NCI-H748 treated with DMSO at 0.1 percent for 48 hours (cell line): Measurements from ENCODE around the gene DYRK3.

Experiments used
- DNase-seq: peaks from one replicate; lab custom pipeline; 2025; lab: John Stamatoyannopoulos, UW

DYRK3 gene

DNA sequence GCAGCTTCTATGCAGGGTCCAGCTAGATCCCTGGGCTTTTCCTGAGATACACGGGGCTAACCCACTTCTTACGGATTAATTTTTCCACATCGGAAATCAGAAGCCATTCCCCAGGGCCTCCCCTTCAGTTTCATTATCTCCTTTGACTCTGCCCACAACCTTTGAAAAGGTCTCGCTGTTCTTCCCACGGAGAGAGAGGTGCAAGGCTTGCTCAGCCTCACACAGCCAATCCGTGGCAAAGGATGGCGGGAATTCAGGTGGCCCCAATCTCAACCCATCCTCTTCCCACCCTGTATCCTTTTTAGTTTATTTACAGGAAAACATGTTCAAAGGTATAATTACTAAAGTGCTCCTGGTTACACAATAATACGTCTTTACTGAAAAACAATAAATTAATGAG, 48.7 kb downstream of the DYRK3 start:
- DNase-seq = no peak

DNA sequence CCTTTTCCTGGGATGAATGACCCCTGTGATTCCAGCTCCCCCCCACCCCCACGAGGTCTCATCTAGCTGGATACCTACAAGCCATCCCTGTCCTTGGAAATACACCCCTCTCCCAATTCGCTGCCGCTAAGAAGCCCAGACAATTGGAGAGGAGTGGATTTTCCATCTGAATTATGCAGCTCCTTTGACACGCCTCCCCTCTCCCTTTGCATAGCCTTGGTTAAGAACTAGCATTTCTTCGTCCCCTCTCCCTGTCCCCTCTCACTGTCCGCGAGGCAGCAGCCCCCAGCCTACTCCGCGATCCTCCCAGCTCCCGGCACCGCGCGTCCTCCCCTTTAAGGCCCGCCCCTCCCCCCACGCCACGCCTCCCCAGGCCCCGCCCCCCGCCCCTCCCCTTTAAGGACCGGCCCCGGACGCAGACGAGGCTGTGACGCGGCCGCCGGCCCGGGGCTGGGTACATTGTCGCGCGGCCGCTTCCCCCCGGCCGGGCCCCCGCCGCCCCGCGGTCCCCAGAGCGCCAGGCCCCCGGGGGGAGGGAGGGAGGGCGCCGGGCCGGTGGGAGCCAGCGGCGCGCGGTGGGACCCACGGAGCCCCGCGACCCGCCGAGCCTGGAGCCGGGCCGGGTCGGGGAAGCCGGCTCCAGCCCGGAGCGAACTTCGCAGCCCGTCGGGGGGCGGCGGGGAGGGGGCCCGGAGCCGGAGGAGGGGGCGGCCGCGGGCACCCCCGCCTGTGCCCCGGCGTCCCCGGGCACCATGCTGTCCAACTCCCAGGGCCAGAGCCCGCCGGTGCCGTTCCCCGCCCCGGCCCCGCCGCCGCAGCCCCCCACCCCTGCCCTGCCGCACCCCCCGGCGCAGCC, 49.4 kb downstream of the DYRK3 start, which contains the start of gene MAPKAPK2:
MAPKAPK2 (plus strand) TSS at position 428 of the 856 bp plus-strand sequence; CDS start at position 753, 325 bp downstream.
- DNase-seq = peak; percentile 20

DNA sequence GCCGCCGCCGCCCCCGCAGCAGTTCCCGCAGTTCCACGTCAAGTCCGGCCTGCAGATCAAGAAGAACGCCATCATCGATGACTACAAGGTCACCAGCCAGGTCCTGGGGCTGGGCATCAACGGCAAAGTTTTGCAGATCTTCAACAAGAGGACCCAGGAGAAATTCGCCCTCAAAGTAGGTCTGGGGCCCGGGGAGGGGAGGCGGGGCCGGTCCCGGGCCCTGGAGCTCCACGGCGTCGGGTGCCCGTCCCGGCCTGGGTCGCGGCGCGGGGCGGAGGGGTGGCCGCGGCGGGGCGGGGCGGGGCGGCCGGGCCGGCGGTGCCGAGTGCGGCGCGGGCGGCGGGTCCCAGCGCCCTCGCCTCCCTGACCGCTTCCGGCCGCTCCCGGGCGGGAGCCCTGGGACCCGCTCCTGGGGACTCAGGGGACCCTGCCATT, 50.0 kb downstream of the DYRK3 start:
- DNase-seq = no peak

DNA sequence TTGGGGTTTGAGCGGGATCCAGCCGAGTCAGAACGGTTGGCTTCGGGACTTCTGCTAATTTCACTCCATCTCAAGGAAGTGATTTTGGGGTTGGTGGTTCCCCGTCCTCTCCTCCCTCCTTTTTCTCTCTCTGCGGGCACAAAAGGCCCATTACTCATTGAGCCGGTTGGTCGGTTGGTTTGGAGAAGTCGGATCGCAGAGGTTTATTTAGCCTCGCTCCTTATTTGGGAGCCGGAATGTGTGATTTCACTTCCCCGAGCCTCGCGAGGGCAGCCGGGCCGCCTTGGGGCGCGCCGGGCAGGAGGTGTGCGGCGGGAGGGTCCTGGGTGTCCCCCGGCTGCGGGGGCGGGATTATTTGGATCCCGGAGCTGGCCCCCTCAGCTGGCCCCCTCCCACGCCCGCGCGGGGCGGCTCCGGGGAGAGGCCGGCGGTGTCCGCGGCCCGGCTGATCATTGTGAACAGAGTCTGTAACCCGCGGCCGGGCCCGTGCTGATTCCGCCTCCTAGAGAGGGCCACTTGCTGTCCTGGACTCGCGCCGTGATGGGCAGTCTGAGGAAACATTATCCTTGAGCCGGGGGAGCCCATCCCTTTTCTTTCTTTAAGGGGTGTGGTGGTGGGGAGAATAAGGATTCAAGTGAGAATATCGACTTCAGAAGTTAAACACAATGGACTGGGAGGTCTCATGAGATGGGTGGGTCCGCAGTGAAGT, 50.6 kb downstream of the DYRK3 start:
- DNase-seq = no peak

DNA sequence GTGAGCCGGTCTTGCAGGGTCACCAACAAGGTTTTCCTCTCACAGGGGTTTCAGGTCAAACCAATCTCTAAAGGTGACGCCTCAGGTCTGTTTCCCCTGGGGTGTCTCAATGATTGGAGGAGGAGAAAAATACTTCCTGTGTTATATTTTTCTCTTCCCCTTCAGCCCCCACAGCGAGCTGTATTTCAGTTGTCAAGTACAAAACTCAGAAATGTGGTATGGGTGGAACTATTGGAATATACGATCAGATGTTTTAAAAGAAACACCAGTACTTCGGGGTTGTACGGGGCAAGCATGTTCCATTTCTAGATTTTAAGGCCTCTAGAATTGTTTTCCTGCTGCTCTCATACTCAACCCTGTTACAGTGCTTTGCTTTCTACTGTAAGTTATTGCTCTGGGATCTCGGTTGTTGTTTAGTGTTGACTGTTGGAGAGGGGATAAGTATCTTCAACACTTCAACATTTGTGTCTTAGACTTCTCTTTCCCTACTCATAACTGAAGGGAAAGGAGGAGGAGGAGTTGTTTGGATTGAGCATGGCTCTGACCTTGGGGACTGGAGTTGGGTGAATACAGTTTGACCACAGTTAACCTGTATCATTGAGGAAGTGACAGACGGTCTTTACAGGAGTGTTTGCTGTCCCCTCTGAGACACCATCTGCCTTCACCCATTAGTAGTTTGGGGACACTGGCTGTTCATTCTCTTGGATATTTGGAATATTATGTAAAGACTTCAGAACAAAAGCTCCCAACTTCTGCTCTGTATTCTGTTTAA, 51.3 kb downstream of the DYRK3 start:
- DNase-seq = no peak

DNA sequence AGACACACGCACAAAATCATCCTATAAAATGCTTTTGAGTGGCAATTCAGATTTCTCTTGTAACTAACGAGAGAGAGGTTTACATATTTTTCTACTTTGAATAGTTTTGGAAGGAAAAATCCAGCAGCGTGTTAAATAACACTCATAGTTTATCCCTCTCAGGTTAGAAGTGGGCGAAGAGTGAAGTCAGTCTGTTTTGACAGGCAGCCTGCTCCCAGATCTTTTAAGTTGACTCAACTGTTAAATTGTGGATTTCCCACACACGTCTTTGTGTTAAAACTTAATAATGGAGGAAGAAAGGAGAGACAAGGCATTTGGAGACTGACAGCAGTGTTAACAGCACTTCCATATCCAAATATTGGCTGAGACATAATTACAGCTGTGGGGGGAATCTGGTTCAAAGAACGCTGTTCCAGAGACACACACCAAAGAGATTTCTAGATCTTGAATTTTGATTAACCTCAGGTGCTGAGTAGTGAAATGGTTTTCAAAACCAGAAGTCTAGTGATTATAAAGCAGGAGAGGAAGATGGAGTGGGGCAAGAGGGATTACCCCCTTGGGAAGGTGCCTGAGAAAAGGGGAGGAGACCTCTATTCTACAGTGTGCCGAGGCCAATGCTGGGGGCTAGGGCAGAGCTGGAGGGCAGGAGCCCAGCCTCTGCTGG, 52.0 kb downstream of the DYRK3 start:
- DNase-seq = no peak

DNA sequence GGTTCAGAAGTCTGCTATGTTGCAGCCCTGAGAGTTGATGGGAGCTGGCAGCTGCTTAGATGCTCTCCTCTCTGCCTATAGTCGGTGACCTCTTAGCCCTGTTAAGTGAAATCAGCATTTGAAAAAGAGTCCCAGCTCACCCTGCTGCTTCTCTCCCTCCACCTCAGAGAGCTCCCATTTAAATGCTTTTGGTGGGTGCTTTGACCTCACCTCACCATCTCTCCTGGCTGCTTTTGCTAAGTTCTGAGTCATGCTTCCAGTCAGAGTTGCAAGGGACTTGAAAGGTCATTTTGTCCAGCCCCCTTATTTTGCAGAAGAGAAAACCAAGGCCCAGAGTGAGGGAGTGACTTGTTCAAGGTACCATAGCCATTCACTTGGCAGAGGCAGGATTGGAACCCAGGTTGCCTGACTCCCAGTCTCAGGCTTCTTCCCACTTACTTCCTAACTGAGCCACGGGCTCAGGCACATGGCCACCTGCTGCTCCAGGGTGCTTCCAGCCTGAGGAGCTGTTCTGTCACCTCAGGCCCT, 52.6 kb downstream of the DYRK3 start:
- no peak for DNase-seq

DNA sequence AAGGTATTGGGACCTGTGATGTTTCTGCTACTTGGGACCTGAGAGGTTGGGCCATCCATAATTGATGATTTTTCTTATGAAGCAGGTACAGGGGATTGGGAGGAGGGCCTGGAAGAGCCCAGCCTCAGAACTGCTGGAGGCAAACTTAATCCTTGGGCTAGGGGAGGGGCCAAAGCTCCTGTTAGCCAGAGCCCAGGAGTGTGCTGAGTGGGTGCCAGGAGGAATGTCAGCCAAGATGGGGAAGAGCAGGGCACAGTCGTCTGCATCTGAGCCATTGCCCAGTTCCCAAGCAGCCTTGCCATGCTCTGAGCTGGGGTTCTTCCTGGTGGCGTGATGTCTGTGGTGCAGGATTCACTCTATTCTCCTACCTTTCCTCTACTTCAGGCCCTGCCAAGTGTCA, 55.2 kb downstream of the DYRK3 start:
- DNase-seq = no peak

DNA sequence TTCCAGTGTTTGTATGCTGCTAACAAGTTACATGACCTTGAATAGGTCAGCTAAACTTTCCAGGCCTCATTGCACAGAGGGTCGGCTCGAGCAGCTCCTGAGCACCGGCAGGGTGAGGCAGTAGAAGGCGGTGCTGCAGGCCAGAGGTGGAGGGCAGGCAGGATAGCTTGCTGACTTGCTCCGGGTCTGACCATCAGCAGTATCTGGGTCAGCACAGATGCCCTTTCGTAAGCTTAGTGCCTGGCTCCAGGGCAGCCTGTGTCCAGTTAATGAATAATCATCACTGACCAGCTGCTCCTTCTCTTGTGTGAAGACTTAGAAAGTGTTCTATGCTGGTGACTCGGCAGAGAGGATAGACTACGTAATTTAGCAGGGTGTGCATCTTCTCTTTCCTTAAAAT, 56.3 kb downstream of the DYRK3 start:
- DNase-seq = no peak

DNA sequence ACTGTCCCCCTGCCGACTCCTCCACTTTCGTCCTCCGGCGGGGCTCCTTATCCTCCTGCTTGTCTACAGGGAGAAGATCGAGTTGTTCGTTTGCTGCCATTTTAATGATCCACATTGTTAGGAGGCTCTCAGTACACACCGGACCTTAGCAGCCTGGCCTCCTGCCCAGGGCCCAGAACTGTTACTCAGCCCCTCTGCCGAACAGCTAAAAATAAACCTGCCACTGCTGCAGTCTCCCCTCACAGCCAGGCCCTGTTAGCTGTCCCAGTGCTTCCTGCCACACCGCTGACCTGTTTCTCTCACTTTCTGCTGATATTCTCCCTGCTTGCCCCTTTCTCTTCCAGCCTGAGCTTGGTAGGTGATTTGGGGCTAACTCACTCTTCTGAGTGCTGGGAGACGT, 57.7 kb downstream of the DYRK3 start:
- no peak for DNase-seq

DNA sequence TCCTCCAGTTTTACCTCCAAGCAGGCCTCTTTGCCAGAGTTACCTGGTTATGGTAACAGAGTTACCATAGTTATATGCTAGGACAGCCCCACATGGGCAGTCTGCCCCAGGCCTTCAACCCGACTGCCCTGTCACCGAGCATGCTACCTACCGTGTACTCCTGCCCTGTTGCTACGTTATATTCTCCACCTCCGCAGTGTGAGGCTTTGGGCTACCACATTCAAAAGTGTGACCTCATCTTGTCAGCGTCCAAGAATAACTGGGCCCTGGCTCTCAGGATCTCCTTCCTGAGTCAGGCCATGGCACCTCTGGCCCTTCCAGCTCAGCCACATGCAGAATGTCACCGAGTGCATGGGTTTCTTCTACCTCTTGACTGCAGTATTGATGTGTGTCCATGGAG, 58.3 kb downstream of the DYRK3 start:
- DNase-seq = no peak

DNA sequence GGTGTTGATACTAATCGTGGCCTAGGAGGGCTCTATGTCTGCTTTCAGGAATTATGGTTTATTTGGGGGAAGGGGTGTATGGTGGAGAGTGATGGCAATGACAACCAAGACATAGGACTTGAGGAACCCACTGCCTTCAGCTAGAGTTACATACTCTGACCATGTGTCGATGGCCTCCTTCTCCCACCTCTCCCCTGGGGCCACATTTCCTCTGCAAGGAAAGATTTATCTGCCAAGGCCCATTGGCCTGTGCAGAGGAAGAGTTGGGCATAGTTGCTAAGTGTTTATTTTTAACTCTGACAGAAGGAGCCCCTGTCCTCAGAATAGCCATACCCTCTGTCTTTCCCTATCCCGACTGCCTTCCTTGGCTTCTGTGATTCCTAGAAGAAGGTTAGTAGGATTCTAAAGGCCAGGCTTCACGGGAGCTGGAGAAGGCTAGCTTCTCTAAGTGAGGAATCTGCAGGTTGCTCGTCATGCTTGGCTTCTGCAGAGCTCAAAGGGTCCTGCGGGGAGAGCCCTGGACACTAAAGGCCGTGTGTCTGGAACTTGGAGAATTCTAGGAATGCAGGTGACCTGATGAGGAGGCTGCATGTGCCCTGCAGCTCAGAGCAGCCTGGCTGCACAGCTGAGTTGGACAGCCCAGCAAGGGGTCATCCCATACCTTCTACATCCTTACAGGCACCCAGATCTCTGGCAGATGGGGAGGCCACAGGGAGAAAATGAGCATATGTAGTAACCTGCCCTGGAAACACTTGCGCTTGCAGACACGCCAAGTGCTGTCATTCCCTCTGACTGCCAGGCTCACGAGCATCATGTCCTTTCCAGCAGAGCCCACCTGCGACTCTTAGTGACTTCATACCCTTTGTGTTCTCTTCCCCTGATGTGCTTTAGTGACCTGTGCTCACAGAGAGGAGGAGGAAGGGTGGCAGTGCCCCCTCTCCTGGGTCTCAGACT, 59.1 kb downstream of the DYRK3 start:
- no peak for DNase-seq

DNA sequence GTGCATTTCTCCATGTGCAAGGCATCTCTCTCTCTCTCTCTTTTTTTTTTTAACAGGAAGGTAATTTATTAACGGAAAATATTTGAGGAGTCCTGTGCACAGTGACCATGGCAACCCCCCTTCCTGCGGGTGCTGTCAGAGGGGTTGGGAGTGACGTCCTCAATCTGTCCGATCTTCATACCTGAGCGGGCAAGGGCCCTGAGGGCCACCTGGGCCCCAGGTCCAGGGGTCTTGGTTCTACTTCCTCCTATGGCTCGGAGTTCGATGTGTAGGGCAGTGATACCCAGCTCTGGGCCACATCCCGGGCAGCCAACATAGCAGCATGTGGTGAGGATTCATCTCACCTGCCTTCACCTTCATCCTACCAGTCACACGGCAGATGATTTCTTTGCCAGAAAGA, 60.4 kb downstream of the DYRK3 start:
- DNase-seq = no peak

DNA sequence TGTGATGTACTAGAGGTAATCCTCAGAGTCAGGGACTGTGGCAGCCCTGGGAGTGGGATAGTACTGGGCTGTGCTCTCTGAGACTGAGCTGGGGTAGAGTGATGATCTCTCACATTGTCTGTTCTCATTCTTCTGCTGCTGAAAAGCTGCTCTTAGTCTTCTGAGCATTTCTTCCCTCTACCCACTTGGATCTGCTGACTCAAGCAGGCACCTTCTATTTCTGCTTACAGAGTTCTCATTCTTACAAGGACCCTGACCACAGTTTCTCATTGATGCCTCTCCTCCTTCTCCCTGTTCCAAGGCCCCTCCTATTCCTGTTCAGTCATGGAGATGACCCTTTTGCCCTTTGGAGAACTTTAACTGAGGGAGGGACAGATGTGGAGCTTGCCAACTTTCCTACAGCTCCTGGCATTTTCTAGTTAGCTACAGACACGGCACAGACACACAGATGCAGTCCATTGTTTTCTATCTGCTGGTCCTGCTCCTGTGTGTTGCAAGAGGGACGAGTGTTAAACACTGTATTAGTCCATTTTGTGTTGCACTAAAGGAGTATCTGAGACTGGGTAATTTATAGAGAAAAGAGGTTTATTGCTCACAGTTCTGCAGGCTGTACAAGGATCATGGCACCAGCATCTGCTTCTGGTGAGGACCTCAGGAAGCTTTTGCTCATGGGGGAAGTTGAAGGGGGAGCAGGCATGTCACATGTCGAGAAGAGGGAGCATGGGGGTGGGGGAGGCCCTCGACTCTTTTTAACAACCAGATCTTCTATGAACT, 61.7 kb downstream of the DYRK3 start:
- DNase-seq = no peak

DNA sequence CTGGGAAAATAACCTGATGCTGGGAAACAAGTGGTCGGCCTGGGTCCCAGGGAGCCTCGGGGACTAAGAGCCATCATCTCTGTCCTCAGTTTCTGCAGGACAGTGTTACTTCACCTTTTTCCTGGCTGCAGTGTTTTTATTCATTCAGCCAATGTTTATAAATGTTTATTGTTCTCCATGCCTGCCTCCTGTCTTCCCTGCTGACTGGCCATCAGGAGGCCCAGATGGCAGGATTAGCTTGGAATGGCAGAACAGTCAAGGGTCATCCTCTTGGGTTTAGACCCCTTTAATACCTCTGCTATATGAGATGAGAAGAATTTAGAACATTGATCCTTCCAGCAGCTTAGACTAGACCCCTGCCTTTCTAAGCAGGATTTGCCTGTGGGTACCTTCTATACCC, 62.7 kb downstream of the DYRK3 start:
- no peak for DNase-seq
